Liver (tissue), 9 donors: ENCODE measurements around the gene PCDH1. TPM values are rescaled to one million over a fixed set of nuclear protein-coding genes. Genes with fewer than 3 reads are reported as not detected.

Experiments used
- DNase-seq: peaks from one replicate; pipeline ENCODE4 v3.0.0-alpha.2; 2017; ENCODE audit warnings: low spot score
- H3K27ac ChIP-seq, 2 donors: one replicate each; pipeline ENCODE4 v1.7.0; 2013; ENCODE audit warnings: inconsistent platforms in 2 of 2, low read length in 2 of 2, control low read depth in 1 of 2, low read depth in 1 of 2, mild to moderate bottlenecking in 1 of 2
- H3K27me3 ChIP-seq, 4 donors: one replicate each; pipeline versions ENCODE4 v1.6.1 to v1.7.0; 2013; ENCODE audit warnings: low read length in 3 of 4, inconsistent platforms in 1 of 4, mild to moderate bottlenecking in 1 of 4, moderate library complexity in 1 of 4; ENCODE audit not compliant: control insufficient read depth in 4 of 4, insufficient read depth in 4 of 4
- H3K36me3 ChIP-seq, 4 donors: one replicate each; pipeline versions ENCODE4 v1.6.1 to v1.7.0; 2013; ENCODE audit warnings: low read length in 3 of 4, mild to moderate bottlenecking in 3 of 4, low read depth in 1 of 4, moderate library complexity in 1 of 4; ENCODE audit not compliant: control insufficient read depth in 4 of 4, insufficient read depth in 3 of 4
- H3K4me1 ChIP-seq, 4 donors: one replicate each; pipeline versions ENCODE4 v1.6.1 to v1.7.0; 2013; ENCODE audit warnings: low read length in 3 of 4, mild to moderate bottlenecking in 3 of 4, moderate library complexity in 1 of 4; ENCODE audit not compliant: control insufficient read depth in 4 of 4, insufficient read depth in 4 of 4
- H3K4me3 ChIP-seq, 3 donors: one replicate each; pipeline versions ENCODE4 v1.6.1 to v1.7.0; 2013; ENCODE audit warnings: low read length in 3 of 3, control low read depth in 1 of 3, low read depth in 1 of 3, mild to moderate bottlenecking in 1 of 3
- H3K9ac ChIP-seq, 2 donors: one replicate each; pipeline ENCODE4 v1.7.0; 2013; ENCODE audit warnings: low read length in 2 of 2, mild to moderate bottlenecking in 2 of 2, moderate library complexity in 2 of 2, control low read depth in 1 of 2, low read depth in 1 of 2
- H3K9me3 ChIP-seq, 4 donors: one replicate each; pipeline versions ENCODE4 v1.6.1 to v1.7.0; 2013; ENCODE audit warnings: low read length in 3 of 4; ENCODE audit not compliant: control insufficient read depth in 4 of 4
- CTCF ChIP-seq: fragments of 150-350 bp; IDR thresholded peaks from 2 replicates; pipeline ENCODE4 v1.5.1; 2017; ENCODE audit warnings: improper control_type of control experiment, low read depth, low read length; ENCODE audit not compliant: missing input control
- EGR1 ChIP-seq, 2 donors: IDR thresholded peaks; 2 replicates each; pipeline ENCODE4 v1.6.1; 2016 to 2018; ENCODE audit warnings: antibody characterized with exemption in 2 of 2, low read depth in 2 of 2
- FOXA2 ChIP-seq: IDR thresholded peaks from 2 replicates; pipeline ENCODE4 v1.6.1; 2016; ENCODE audit warnings: antibody characterized with exemption
- HNF4A ChIP-seq, 2 donors: conservative IDR thresholded peaks; 2 replicates each; pipeline ENCODE4 v1.6.1; 2016; ENCODE audit warnings: antibody characterized with exemption in 2 of 2, mild to moderate bottlenecking in 2 of 2
- JUND ChIP-seq, 2 donors: IDR thresholded peaks; 2 replicates each; pipeline ENCODE4 v1.6.1; 2016; ENCODE audit warnings: antibody characterized with exemption in 2 of 2
- NR2F2 ChIP-seq: IDR thresholded peaks from 2 replicates; pipeline ENCODE4 v1.6.1; 2016; ENCODE audit warnings: antibody characterized with exemption
- RAD21 ChIP-seq, 2 donors: IDR thresholded peaks; 2 replicates each; pipeline ENCODE4 v1.6.1; 2016; ENCODE audit warnings: antibody characterized with exemption in 2 of 2, mild to moderate bottlenecking in 2 of 2
- RXRA ChIP-seq, 2 donors: IDR thresholded peaks; 2 replicates each; pipeline ENCODE4 v1.6.1; 2017 to 2018; ENCODE audit warnings: antibody characterized with exemption in 2 of 2, mild to moderate bottlenecking in 1 of 2
- SP1 ChIP-seq: IDR thresholded peaks from 2 replicates; pipeline ENCODE4 v1.6.1; 2018; ENCODE audit warnings: antibody characterized with exemption, mild to moderate bottlenecking
- YY1 ChIP-seq: IDR thresholded peaks from 2 replicates; pipeline ENCODE4 v1.6.1; 2016; ENCODE audit warnings: antibody characterized with exemption, mild to moderate bottlenecking
- ZBTB33 ChIP-seq: IDR thresholded peaks from 2 replicates; pipeline ENCODE4 v1.6.1; 2016; ENCODE audit warnings: antibody characterized with exemption
- WGBS: extraction: QIAGEN DNeasy Blood & Tissue Kit; methylation state at CpG from one replicate; pipeline ENCODE4 v1.1.7; 2013; 5-methylcytosine and 5-hydroxymethylcytosine counted together
- polyA plus RNA-seq, 2 donors: library from polyadenylated mRNA; stranded (reverse) in 1 of 2; unstranded in 1 of 2; fragments of 200-250 nt in 1 of 2; fragments of >200 nt in 1 of 2; fragmentation: Nextera tagmentation in 1 of 2; extraction: Ambion mirVana in 1 of 2; gene quantifications; one replicate each; pipeline versions ENCODE4 v1.2.1 to v1.2.3, GENCODE V29; 2013 to 2015
- total RNA-seq, 2 donors: library from RNA; depleted of rRNA; stranded (reverse); fragments of >200 nt; gene quantifications; one replicate each; pipeline ENCODE4 v1.2.3, GENCODE V29; 2014
- TF ChIP-seq, protein P1 (sequence below): IDR thresholded peaks from 2 replicates; pipeline ENCODE4 v1.6.1; 2016; ENCODE audit warnings: antibody characterized with exemption, mild to moderate bottlenecking
- TF ChIP-seq, protein P2 (sequence below): IDR thresholded peaks from 2 replicates; pipeline ENCODE4 v1.6.1; 2016; ENCODE audit warnings: antibody characterized with exemption
- donor health status: healthy.
- donor health status: healthy.
- donor health status: healthy.
- donor health status: healthy.
- donor health status: healthy.

Gene PCDH1
- total and polyA plus RNA-seq, 4 donors = 9.3 to 52.8 (median 15.0) TPM

GRCh38 chr5:141876628-141877355 is 1.4 kb downstream of the PCDH1 start:
- WGBS = 1% methylated on average over 42 of the region's 42 CpGs
- Histone ChIP-seq H3K36me3 (no peaks in the 10 kb centered on the region), H3K9me3 (no peaks in the 10 kb centered on the region), H3K9ac (peak overlapping the region; percentile 28 to 43), H3K27me3 (peaks cover 0 to 2% (median 0%) of the 10 kb centered on the region in 4 donors), H3K4me3 (peak overlapping the region; percentile 74 to 84 (median 78)), H3K4me1 (peaks cover 5 to 44% (median 33%) of the 10 kb centered on the region in 4 donors), H3K27ac (peak overlapping the region; percentile 62 to 70)
- DNase-seq = peak; percentile 52
- TF ChIP-seq YY1 (peak; percentile 61), SP1 (no peak), RXRA (IDR thresholded peaks at IDR 0.05) (no peak)
- TF ChIP-seq, protein P1, sequence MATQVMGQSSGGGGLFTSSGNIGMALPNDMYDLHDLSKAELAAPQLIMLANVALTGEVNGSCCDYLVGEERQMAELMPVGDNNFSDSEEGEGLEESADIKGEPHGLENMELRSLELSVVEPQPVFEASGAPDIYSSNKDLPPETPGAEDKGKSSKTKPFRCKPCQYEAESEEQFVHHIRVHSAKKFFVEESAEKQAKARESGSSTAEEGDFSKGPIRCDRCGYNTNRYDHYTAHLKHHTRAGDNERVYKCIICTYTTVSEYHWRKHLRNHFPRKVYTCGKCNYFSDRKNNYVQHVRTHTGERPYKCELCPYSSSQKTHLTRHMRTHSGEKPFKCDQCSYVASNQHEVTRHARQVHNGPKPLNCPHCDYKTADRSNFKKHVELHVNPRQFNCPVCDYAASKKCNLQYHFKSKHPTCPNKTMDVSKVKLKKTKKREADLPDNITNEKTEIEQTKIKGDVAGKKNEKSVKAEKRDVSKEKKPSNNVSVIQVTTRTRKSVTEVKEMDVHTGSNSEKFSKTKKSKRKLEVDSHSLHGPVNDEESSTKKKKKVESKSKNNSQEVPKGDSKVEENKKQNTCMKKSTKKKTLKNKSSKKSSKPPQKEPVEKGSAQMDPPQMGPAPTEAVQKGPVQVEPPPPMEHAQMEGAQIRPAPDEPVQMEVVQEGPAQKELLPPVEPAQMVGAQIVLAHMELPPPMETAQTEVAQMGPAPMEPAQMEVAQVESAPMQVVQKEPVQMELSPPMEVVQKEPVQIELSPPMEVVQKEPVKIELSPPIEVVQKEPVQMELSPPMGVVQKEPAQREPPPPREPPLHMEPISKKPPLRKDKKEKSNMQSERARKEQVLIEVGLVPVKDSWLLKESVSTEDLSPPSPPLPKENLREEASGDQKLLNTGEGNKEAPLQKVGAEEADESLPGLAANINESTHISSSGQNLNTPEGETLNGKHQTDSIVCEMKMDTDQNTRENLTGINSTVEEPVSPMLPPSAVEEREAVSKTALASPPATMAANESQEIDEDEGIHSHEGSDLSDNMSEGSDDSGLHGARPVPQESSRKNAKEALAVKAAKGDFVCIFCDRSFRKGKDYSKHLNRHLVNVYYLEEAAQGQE = no peak

DNA sequence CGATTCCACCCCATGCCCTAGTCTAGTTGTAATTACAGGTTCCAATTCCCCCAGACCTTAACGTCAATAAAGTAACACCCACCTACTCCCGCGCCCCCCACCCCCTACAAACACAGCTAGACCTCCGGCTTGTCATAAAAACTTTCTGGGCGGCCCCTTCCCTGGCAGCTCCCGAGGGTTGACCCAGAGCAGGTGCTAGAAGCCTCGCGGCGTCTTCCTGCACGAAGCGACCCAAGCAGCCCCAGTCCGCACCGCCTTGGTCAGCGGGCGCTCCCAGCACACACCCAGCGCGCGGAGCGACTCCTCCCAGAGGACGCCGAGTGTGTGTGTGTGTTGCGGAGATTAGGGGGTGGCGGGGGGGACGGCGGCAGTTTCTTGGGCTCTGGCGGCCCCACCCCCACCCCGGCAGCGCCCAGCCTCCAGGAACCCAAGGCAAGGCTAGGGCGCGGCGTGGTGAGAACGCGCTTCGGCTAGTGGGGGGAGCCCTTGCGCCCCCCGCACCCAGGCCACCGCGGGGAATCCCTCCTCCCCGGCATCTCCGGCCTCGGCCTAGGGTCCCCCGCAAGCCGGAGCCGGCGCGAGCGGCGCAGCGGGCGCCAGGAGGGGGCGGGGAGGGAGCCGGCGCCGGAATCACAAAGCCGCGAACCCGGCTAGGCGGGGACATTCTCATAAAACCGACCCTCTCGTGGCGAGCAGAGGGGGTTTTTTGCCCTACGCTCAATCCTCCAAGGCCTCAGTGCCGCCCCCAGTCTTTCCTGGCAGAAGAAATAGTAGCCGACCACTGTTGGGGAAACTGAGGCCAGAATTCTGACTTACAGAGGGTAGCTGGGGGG is 2.2 kb downstream of the PCDH1 start:
- H3K9ac ChIP-seq = peak overlapping the region in 1 of 2 donors; percentile 28
- H3K36me3 ChIP-seq = no peaks in the 10 kb centered on the region
- H3K4me1 ChIP-seq = peaks cover 5 to 52% (median 36%) of the 10 kb centered on the region in 4 donors
- peak; percentile 84 for DNase-seq
- under 1% methylated on average over 65 of the region's 65 CpGs for WGBS
- no peaks in the 10 kb centered on the region for H3K27me3 ChIP-seq
- TF ChIP-seq JUND (IDR thresholded peaks at IDR 0.05) = no peak
- TF ChIP-seq RAD21 (IDR thresholded peaks at IDR 0.05) = no peak
- no peak for TF ChIP-seq CTCF
- TF ChIP-seq SP1 = no peak
- TF ChIP-seq FOXA2 = no peak
- no peak for TF ChIP-seq NR2F2
- no peak for TF ChIP-seq ZBTB33
- no peak for TF ChIP-seq YY1
- TF ChIP-seq, protein P2, sequence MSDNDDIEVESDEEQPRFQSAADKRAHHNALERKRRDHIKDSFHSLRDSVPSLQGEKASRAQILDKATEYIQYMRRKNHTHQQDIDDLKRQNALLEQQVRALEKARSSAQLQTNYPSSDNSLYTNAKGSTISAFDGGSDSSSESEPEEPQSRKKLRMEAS = no peak
- TF ChIP-seq, protein P1 = no peak
- no peak for TF ChIP-seq HNF4A (conservative IDR thresholded peaks at IDR 0.05)
- no peak for TF ChIP-seq RXRA (IDR thresholded peaks at IDR 0.05)
- TF ChIP-seq EGR1 (IDR thresholded peaks at IDR 0.05; ENCODE audit: low read depth in 2 of 2) = no peak
- H3K27ac ChIP-seq = peak overlapping the region; percentile 62 to 70
- peak overlapping the region; percentile 15 to 84 (median 78) for H3K4me3 ChIP-seq
- no peaks in the 10 kb centered on the region for H3K9me3 ChIP-seq
